Putamen (tissue), 1 donor: Measurements from ENCODE around the gene TMEM132D.

Source experiments
- DNase-seq: peaks from one replicate; pipeline ENCODE4 v3.0.0-alpha.2; 2016; ENCODE audit warnings: low spot score

TMEM132D gene

DNA sequence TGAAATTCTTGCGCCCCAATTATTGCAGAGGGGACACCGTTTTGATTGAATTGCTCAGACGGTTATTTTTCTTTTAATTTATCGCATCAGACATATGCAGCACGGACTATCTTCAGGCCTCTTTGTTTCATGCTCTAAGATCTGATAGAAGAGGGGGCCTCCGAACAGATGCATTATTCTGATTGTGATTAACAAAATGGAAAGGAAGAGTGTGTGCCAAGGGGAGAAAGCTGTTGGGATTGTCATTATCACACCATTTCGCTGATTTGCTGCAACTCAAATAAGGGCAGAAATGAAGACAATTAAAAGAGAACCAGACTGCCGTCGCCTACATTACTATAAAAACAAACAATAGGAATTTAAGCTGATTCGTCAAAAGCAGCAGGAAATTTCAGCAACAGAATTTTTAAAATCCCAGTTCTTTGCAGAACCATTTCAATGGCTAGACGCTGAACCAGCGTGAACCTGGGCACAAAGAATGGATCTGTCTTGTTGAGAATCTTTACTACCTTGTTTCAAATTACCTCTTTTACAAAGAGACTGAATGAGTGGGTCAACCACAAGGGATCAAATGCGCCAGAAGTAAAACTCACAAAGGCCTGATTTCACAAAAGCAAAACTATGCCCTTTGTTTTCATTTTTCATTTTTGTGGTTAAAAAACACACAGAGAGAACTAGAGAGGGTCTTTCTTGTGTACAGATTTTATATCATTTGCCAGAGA lies 30.6 kb downstream of the TMEM132D start:
- no peak for DNase-seq

DNA sequence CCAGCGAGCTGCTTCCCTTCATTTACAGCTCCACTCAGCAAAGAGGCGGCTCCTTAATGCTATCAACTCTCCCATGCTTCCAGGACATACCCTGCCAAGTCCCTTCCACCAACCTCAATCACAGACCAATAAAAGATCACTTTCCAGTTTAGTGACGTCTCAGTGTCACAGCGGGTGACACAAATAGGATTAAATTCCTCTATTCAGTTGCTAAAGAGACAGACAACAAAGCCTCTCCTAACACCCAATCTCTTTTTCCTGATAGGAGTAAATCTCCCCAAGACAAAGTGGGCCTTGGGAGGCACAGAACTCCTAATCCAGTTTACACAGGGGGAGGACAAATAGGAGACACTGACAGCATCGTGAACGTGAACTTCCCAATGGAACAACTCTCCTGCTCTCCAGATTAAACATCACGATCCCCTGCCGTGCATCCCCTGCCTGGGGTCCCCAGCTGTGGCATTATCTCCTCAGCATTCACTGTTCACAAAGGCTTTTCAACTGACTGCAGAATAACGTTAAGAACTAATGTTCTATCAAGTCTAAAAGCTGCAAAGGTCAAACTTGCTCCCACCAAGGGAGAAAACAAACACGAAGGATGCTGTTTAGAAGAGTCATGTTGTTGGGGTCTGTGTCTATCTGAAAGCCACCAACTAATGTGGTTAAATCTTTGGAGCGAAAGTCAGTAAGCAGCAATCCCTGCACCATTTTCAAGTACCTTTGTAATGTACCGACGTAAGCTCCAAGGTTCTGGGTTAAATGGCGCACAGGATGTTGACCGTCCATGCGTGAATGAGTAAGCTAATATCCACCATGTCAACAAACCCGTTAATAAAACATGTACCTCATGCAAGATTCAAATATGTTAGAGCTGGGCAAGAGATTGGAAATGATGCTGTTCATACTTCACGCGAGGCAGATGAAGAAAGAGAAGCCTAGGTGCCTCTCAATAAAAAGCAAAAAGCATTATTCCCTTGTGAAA lies 31.5 kb downstream of the TMEM132D start:
- no peak for DNase-seq

GRCh38 chr12:129870796-129871195 lies 33.0 kb downstream of the TMEM132D start:
- DNase-seq = no peak

GRCh38 chr12:129870136-129870535 lies 33.7 kb downstream of the TMEM132D start:
- DNase-seq = no peak

- DNase-seq = no peak
Measured at GRCh38 chr12:129868575-129868974, 35.2 kb downstream of the TMEM132D start.

DNA sequence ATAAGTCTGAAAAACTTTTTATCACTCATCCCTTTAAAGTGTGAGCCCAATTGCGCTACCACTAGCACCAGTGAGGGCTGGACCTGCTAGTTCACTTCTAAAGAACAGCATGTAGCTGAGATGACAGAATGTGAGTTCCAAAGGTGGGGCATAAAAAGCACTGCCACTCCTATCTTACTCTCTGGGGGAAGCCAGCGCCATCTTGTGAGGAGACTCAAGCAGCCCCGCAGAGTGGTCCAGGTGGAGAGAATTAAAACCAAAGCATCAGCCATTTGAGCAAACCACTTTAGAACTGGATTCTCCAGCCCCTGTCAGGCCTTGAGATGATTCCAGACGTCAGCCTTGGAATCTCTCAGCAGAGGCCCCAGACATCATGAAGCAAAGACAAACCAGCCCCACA lies 39.9 kb downstream of the TMEM132D start:
- DNase-seq = no peak

DNA sequence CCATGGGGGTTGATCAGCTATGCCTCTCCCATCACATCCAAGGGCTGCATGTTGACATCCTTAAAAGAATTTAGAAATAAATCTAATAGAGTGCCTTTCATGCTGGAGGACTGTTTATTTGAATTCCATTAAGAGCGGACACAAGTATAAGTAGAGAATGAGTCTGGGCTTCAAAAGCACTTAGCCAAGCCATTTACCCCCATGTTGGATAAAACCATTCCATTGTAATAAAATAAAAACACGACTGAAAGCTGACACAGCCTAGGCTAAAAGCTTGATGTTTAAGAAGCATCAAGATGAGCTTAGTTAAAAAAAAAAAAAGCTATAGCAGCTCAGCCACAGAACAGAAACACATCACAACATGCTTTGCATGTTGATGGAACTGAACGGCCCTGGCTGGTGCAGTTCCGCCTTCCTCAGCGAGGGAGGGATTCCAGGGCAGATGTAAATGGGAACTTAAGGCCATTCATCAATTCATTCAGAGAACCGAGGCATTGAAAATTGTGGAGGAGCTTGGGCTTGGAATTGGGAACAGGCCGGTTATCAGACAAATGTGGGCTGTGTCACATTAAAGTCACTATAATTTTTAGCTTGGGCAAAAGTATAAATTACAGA lies 41.2 kb downstream of the TMEM132D start:
- no peak for DNase-seq

GRCh38 chr12:129861951-129862350 lies 41.9 kb downstream of the TMEM132D start:
- no peak for DNase-seq

- peak; percentile 27 for DNase-seq
Measured at GRCh38 chr12:129854591-129854990, 49.2 kb downstream of the TMEM132D start.

GRCh38 chr12:129851296-129851695 lies 52.5 kb downstream of the TMEM132D start:
- DNase-seq = no peak

DNA sequence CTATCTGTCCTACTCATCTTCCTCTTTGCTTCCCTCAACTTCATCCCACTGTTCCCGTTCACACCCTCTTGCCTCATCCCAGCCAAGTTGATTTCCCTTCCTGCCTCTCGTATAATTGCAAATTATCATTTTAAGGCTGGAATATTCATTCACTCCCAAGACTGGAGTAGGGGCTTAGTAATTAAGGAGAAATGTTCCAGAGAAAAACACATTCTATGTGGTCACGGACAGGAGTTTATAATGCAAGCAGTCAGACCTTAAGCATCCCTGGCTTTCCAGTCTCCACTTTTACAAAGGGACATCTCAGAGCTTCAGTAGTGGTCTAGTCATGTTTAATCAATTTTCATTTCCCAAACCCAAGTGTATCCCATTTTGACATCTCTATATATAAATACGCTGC lies 54.9 kb downstream of the TMEM132D start:
- DNase-seq = no peak

GRCh38 chr12:129847063-129847462 lies 56.8 kb downstream of the TMEM132D start:
- no peak for DNase-seq

DNA sequence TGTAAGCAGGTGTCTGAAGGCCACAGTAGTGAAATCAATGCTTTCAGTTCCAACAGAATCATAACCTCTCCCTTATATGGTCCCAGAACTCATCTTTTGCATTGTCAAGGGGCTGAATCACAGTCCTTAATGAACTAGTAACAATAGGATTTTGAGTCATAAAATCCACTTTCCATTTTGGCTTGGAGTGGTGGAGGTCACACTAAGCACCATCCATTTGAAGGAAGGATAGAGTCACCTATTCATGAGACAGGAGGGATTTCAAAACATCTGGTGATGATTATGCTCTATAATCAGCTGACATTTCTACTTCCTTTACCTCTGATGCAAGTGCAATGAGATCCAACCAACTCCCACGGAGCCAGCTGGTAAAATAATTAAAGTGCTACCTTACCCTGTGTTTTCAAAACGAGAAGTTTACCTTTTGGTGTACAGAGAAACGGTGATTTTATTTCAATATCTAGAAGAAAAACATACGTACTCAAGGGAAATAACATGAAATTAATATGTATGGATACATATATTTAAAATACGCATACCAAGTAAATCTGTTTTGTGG lies 59.1 kb downstream of the TMEM132D start:
- no peak for DNase-seq

DNA sequence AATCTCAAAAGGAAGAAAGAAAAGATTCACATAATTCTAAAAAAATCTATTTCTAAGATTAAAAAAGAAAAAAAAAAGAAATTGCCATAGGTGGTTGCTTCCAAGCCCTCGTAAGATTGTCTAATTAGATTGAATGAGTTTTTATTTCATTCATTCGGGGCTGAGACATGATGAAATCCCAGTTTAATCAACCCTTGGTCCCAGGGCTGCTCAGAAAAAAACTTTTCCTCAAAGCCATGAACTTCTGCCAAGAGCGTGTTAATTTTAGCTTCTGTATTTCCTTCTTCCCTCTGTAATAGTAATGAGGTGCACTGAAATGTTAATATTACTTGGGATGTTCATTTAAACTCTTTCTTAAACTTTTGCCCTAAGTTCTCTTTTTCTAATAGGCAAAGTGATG lies 62.6 kb downstream of the TMEM132D start:
- no peak for DNase-seq

- no peak for DNase-seq
Measured at GRCh38 chr12:129840145-129840884, 63.5 kb downstream of the TMEM132D start.

DNA sequence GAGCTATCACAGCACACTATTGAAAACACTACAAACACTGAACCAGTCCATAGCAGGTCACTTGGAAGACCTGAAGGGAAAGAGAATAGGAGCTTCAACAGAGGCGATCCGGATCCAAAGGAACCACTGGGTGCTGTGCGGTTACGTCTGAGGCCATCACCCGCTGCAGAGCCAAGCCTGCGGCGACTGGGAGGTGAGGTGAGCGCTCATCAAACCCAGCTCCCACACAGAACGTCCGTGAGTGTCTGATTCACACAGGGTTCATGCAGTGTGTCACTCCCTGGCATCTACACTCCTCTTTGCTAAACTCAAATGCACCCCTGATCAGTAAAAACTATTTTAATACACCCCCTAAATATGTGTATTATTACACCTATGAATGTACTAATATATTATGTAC lies 64.1 kb downstream of the TMEM132D start:
- no peak for DNase-seq

- DNase-seq = no peak
Measured at GRCh38 chr12:129831294-129831693, 72.5 kb downstream of the TMEM132D start.

GRCh38 chr12:129830796-129831195 lies 73.0 kb downstream of the TMEM132D start:
- no peak for DNase-seq

DNA sequence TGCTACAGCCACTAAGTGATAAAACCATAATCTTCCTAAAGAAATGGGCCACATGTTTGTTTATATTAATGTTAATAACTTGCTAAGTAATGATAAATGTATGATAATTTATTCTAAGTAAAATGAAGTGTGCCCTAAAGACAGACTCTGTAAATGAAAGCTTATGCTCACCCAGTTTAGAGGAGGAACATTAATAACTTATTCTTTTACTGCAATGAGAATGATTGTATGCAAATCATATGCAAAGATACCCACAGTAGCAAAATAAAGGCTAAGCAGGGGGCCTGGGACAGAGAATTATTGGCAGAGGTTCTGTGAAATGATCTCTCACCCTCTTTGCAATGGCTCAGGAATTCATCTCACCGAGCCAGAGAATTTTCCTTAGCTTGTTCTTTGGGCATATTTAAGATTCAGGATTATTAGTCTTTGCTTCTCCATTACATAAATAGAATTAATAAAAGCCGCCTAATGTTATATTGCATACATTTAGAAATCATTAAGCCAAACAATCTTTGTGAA lies 75.9 kb downstream of the TMEM132D start:
- DNase-seq = no peak

GRCh38 chr12:129827102-129827865 lies 76.5 kb downstream of the TMEM132D start:
- no peak for DNase-seq

DNA sequence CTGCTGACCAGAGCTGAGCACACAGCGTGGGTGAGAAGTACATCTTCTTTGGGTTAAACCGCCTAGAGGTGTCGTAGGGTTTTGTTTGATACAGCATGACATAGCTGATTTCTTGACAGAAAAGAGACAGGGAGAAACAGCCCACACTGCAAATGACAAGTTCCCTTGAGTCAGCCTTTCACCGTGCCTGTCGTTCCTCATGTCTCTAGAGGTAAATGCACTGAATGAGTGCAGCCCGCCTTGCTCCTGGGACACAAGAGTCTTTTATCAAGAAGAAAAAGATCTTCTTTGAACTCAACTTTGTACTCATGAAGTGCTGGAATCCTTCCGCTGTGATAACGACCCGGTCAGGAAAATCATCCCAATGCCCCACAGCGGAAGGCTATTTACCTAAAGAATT lies 77.6 kb downstream of the TMEM132D start:
- DNase-seq = peak; percentile 67
